Stimulated activated CD8-positive, alpha-beta memory T cell treated with anti-CD3 and anti-CD28 coated beads, Interleukin-2, amount 100 ng/mL, for 48 hours (primary cell): Measurements from ENCODE around the gene ARHGAP27.

ENCODE experiments used
- DNase-seq, 2 donors: peaks; one replicate each; pipeline ENCODE4 v3.0.0-alpha.2; 2020; ENCODE audit warnings: low read depth in 2 of 2

ARHGAP27 gene

DNA sequence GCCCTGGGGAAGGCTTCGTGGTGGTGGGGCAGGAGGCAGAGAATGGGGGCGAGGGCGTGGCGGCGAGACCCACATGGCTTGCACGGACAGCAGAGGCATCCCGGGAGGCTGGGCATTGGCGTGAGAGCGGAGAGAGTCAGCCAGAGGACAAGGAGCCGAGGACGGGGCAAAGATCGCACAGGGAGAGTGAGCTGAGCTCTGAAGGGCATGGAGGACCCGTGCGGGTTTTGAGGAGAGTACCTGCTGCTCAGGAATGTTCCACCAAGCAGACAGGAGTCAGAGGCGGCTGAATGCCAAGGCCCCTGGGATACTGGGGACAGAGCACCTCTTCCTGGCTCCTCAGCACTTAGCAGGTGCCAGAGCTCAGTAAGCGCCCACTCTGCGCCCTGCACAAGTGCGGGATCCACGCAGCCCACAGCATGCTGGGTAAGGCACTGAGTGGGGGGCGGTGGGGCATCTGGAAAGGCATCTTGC, 47.8 kb downstream of the ARHGAP27 start:
- no peak for DNase-seq

- no peak for DNase-seq
Measured at GRCh38 chr17:45384047-45384788, 48.5 kb downstream of the ARHGAP27 start.

DNA sequence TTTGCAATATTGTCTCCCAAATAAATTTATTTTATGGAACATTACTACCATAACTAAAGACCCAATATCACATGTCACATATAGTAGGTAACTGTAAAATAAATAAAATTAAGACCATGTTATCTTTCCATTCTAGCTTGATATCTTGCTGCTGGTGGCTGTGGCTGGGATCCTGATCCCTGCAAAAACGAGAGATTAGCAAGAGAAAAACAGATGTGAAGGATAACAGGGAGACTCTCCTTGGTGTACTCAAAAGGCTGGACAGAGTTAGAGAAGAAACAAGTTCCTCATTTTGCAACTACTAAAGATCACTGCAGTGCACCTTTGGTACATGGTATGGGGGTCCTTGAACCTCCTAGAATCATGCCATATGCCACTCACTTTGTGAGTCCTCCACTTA, 49.7 kb downstream of the ARHGAP27 start:
- no peak for DNase-seq

GRCh38 chr17:45382226-45382625, 50.4 kb downstream of the ARHGAP27 start:
- no peak for DNase-seq

DNA sequence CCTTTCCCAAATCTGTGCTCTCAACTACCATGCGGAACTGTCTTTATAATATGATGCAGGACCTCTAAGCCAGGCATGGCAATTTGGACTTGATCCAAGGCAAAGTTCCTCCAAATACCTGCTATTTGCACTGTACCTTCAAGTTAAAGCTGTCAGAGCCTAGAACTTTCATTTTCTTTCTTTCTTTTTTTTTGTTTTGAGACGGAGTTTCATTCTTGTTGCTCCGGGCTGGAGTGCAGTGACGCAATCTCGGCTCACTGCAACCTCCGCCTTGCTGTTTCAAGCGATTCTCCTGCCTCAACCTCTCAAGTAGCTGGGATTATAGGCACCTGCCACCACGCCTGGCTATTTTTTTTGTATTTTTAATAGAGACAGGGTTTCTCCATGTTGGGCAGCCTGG, 51.7 kb downstream of the ARHGAP27 start:
- DNase-seq = no peak

- DNase-seq = no peak
Measured at GRCh38 chr17:45380046-45380765, 52.5 kb downstream of the ARHGAP27 start.

GRCh38 chr17:45377401-45377800, 55.3 kb downstream of the ARHGAP27 start:
- DNase-seq = no peak

DNA sequence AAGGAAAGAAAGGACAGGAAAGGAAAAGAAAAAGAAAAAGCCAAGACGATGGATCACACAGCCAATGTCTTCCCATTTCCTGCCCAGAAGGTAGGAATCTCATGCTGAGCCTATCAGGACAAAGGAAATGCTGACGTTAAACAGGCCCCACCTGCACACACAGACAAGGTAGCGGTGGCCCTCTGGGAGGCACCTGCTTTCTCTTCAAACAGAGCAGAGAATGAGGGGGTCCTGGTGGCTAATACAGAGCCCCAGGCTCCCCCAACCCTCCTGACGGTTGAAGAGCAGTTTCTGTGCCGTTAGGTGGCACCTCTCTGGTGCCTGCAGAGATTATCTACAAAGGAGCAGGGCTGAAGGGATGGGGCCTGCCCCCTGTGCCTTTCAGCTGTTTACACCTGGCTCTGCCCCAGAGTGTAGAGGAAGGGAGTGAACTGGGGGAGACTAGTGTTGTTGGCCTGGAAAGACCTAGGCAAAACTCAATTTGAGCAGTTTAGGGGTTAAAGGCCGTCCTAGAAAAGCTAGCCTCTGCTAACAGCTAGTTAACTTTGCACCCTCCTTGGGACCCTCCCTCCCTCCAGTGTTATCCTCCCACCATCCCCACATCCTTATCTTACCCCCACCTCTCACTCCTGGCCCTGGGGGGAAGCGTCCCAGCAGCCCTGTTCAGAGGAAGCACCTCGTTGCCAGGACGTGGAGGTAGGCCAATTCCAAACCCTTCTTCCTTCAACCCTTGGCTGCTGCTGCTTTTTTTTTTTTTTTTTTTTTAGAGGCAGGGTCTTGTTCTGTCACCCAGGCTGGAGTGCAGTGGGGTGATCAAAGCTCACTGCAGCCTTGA, 56.3 kb downstream of the ARHGAP27 start:
- DNase-seq = no peak

- no peak for DNase-seq
Measured at GRCh38 chr17:45374501-45374900, 58.2 kb downstream of the ARHGAP27 start.

- DNase-seq = no peak
Measured at GRCh38 chr17:45372325-45372869, 60.3 kb downstream of the ARHGAP27 start.

DNA sequence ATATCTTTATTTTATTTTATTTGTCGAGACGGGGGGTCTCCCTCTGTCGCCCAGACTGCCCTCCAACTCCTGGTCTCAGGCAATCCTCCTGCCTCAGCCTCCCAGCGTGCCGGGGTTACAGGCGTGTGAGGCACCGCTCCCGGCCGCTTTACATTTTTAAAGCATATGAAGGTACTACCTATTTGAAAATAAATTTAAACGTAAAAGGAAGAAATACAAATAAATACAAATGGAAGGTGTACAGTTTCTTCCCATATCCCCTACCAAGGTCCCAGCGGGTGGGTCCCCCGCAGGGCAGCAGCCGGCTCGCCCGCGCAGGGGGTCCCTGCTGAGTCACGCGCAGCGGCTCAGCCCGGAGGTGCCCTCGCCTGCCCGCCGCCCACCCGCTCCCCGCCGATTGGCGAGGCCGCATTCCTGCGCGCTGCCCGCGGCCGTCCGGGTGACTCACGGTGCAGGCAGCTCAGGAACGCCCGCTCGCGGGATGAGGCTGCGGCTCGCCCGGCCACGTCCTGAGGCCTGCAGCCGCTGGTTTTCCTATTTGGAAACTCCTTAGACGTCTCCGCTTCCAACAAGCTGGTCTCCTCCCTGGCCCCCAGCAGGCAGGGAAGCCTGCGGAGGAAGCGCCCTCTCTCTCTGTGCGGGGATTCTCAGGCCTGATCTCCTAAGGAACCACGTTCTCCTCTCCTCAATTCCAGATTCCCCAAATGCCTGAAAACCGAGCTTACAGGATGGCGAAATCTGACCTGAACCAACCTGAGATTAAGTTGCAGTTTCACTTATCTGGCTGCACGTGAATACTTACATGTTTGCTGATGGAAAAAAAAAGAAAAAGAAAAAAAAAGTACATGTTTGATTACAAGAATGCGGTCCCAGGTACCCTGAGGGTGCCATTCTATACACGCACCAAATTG, 61.0 kb downstream of the ARHGAP27 start:
- peak; percentile 48 to 50 for DNase-seq

DNA sequence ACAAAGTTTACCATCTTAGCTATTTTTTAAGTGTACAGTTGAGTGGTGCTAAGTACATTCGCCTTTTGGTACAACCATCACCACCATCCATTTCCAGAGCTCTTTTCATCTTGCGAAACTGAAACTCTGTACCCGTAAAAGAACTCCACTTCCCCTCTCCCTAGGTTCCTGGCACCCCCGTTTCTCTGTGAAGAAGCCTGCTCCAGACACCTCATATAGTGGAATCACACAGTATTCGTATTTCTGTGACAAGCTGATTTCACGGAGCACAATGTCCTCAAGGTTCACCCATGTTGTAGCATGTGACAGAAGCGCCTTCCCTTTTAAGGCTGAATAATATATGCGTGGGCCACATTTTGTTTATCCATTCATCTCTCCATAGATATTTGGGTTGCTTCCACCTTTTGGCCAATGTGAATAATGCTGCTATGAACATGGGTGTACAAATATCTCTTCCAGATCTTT, 61.7 kb downstream of the ARHGAP27 start:
- DNase-seq = no peak

DNA sequence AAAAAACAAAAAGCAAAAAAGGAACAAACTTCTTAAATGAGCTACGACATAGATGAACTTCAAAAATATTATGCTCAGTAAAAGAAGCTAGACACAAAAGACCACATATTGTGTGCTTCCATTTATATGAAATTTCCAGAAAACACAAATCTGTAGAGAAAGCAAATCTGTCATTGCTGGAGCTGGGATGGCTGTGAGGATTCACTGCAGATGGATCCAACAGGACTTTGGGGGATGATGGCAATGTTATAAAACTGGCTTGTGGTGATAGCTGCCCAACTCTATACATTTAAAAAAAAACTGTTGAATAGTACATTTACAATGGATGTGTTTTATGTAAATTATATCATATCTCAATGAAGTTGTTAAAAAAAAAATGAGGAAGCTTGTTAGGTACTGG, 63.2 kb downstream of the ARHGAP27 start:
- no peak for DNase-seq

DNA sequence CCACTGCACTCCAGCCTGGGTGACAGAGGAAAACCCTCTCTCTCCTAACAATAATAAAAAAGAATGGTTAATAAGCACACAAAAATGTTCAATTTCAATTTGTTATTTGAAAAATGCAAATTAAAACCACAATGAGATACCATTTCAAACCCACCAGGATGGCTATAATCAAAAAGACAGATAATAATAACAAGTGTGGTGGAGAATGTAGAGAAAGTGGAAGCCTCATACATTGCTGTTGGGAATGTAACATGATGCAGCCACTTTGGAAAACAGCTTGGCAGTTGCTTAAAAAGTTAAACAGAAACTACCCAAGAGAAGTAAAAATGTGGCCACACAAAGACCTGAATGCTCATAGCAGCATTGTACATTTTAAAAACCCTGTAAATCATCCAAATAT, 64.0 kb downstream of the ARHGAP27 start:
- no peak for DNase-seq

GRCh38 chr17:45367216-45367615, 65.5 kb downstream of the ARHGAP27 start:
- DNase-seq = no peak

DNA sequence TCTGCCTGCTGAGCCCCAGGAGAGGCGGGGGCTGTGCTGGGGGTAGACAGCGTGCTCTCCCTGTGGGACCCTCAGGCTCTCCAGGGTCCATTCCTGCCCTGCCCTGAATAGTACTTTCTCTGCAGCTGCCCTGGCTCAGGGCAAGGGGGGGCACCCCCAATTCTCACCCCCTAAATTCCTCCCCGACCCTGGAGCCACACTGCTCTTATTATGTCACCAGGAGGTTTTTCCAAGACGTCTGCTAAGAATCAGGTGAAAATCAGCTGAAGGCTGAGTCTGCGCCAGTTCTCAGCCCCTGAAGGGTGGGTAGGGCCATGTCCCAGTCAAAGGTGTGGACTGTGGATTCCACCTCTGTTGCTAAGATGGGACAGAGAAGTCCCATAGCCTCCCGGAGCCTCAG, 66.0 kb downstream of the ARHGAP27 start:
- DNase-seq = no peak

DNA sequence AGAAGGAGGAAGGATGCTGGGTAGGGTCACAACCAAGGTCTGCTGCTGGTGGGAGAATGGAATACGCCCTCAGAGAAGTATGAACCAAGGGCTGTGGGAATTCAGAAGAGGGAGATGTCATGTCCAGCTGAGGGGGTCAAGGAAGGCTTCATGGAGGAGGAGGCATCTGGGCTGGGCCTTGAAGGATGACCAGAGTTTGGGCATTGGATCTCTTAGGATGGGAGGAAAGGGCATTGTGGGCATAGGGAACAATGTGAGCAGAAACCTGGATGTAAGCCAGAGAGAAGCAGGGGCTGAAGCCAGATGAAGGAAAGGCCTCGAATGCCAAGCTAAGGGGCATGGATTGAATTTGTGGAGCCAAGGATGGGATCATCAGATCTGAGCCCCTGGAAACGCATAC, 66.6 kb downstream of the ARHGAP27 start:
- no peak for DNase-seq

DNA sequence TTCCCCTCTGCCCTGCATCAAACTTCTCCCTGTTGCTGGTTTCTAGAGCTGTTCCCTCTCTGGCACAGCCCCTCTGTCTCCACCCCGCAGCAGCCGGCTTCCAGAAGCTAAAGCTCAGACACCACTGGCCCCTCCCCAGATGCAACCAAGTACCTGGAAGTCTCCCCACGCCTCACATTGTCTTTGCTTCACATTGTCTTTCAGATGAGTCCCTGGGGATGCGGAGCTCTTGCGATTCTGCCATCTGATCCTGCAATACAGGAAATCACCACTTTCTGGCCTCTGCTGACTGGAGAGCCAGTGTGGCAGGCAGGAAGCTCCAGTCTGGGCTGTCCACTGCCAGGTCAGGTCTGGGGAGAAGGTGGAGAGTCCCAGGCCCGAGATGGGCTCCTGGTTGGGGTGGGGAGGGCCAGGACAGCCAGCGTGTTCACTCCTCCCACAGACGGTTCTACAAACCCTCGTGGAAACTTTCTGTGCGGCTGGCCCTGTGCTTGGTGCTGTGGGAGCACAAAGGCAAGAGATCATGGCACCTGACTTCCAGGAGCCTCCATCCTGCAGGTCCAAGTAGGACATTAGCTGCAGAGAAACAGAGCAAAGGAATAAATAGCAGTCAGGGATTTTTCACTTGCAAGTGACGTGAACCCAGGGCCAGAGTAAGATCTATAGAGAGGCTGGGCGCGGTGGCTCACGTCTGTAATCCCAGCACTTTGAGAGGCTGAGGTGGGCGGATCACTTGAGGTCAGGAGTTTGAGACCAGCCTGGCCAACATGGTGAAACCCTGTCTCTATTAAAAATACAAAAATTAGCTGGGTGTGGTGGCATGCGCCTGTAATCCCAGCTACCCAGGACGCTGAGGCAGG, 67.9 kb downstream of the ARHGAP27 start:
- DNase-seq = no peak

DNA sequence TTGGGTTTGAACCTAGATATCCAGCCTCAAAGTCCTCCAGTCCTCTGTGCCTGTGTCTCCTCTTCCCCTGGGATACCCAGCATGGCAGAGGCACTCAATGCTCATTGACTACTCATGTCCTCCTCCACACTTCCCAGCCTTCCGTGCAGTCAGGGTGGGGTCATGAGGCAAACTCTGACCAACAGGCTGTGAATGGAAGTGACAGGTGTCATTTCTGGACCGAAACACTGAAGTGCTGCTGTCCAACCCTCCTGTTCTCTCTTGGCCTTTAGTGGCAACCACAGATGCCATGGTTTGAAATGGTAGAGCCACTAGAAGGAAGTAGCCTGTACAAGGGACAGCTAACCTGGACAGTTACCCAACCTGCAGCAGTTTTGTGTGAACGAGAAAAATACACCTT, 69.2 kb downstream of the ARHGAP27 start:
- no peak for DNase-seq

DNA sequence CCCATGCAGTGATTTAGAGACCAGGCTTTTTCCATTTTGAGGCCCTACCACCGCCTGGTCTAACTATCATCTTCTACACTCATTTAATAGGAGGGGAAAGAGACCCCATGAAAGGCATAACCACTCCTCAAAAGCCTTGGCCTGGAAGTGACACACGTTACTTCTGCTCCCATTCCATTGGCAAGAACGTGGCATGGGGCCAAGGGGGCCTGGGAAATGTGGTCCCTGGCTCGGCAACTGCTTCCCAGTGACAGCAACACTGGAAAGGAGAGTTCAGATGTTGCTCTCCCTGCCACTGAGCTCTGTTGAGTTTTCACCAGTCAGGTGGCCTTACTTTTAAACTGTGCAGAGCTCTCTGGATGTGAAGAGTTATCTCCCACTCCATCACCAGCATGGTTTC, 70.7 kb downstream of the ARHGAP27 start:
- DNase-seq = no peak
